Gastrocnemius medialis (tissue), 4 donors: ENCODE measurements around the gene CHMP4A.

Source experiments
- CTCF ChIP-seq, 5 experiments: fragments of 450-650 bp in 3 of 5; fragments of 200-600 bp in 2 of 5; sonication (generic) in 2 of 5; IDR thresholded peaks in 4 of 5; conservative IDR thresholded peaks in 1 of 5; 1 replicate in 4 of 5; 2 replicates in 1 of 5; pipeline ENCODE4 v1.5.1; 2016 to 2019; ENCODE audit warnings: antibody characterized with exemption in 5 of 5, mild to moderate bottlenecking in 3 of 5, moderate library complexity in 3 of 5
- POLR2A ChIP-seq, 2 donors: fragments of 450-650 bp; IDR thresholded peaks; one replicate each; pipeline ENCODE4 v1.6.1; 2017; ENCODE audit warnings: antibody characterized with exemption in 2 of 2, mild to moderate bottlenecking in 2 of 2, moderate library complexity in 2 of 2

GRCh38 chr14:24181371-24182077 is 31.8 kb downstream of the CHMP4A start:
- TF ChIP-seq POLR2A (IDR thresholded peaks at IDR 0.05) (no peak), CTCF (IDR thresholded peaks at IDR 0.05 in 4 of 5, conservative IDR thresholded peaks at IDR 0.05 in 1 of 5) (no peak)
